ENCODE results near the gene BARX2.
"Not testable (repeated sequence)": the region's sequence is repeated elsewhere in the genome, so short reads cannot be mapped to it uniquely, and the experiment has no call there.

The BARX2 gene, protein sequence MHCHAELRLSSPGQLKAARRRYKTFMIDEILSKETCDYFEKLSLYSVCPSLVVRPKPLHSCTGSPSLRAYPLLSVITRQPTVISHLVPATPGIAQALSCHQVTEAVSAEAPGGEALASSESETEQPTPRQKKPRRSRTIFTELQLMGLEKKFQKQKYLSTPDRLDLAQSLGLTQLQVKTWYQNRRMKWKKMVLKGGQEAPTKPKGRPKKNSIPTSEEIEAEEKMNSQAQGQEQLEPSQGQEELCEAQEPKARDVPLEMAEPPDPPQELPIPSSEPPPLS

DNA sequence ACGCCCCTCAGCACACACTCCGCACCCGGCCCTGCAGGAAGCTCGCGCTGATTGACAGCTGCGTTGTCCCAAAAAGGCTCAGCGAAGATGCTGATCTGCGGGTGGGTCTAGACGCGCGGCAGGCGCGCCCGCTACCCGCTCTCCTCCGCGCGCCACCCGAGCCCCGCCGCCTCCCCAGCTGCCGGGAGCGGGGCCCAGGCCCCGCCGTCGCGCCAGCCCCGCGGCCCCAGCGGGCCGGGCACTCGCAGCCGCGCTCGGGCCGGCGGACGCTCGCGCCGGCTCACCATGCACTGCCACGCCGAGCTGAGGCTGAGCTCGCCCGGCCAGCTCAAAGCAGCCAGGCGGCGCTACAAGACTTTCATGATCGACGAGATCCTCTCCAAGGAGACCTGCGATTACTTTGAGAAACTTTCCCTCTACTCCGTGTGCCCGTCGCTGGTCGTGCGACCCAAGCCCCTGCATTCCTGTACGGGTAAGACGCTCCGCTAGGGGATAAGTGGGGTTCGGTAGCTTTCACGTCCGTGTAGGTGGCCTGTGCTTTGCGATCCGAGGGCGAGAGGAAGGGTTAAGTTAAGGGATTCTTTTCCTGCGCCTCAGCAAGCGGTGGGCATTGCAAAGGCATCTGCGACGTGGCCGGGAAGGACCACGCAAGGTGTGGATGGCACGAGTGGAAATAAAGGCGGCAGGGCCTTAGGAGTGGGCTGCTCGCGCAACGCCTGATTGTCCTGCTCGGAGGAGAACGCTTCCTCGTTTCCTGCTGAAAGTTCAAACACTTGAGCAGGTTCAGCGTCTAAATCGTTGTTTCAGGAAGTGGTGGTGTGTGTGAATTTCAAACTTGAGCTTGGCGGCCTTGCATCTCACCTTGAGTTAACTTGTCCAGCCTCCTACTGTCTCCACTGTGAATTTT is at the start of gene BARX2:
TSS of gene BARX2 (plus strand) at position 98 of the 907 bp plus-strand sequence. CDS start at position 286, 188 bp downstream.
- no peak for DNase-seq

DNA sequence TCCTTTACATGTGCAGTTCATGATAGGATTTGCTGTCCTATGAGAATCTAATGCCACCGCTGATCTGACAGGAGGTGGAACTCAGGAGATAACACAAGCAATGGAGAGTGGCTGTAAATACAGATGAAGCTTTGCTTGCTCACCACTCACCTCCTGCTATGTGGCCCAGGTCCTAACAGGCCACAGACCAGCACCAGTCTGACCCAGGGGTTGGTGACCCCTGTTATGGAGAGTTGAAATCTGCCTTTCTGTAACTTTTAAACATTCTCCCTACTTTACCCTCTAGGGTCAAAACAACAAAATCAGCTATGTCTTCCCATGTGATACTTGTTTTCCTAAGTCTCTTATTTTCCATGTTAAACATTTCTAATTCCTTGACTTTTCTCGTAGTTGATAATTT is 48.7 kb upstream of the BARX2 start:
- no peak for DNase-seq

DNA sequence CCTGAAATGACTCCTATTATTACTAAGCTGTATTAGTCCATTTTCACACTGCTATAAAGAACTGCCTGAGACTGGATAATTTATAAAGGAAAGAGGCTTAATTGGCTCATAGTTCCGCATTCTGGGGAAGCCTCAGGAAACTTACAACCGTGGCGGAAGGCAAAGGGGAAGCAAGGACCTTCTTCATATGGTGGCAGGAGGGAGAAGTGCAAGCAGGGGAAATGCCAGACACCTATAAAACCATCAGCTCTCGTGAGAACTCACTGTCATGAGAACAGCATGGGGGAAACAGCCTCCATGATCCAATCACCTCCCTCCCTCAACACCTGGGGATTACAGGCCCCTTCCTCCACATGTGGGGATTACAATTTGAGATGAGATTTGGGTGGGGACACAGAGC is 47.9 kb upstream of the BARX2 start:
- DNase-seq = not testable (repeated sequence)

DNA sequence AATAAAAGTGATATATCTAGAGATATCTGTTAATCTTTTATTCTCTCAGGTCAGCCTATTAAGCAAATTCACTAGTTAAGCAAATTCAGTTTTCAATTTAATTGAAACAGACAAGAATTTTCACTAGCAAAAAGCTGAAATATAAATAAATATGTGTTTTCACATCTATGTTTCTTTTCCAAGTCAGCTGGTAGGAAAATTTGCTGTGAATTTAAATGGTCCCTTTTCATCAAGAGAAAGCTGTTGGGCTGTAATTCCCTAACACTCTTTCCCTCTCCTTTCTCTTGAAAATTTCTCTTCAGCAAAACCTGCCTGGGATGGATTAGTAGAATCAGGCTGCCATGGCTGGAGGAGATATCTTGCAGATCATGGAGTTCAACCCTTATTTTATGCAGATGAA is 46.9 kb upstream of the BARX2 start:
- DNase-seq = no peak

DNA sequence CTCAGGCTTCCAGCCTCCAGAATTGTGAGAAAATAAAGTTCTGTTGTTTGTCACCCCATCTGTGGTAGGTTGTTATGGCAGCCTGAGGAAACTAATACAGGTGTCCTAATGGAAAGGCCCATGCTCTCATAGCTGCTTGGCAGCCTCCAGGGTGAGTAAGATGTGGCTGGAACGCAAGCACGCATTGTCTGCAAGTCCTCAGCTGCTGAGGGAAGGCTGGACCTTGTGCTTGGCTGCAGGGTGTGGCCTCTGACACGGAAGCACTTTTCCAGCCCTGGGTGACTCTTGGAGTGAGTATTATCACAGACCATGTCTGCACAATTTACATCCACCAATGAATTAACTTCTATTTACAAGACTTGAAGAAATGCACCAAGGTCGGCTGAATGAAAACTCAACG is 44.4 kb upstream of the BARX2 start:
- no peak for DNase-seq

DNA sequence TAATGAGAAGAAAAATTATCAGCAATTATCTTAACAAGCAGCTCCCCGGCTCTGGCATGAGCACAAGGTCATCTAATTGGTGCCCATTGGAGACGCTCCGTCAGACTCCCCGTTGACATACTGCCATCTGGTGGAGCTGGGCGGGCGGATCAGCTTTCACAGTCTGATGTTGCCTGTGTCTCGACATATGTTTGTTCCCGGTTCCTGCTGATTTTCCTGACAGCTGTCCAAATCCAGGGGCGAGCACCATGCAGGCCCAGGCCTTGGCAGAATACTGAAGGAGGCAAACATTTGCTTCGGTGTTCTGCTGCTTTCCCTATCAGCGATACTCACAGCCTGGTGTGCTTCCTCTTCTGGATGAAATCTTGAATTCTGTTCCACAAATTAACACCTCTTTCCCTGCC is 43.8 kb upstream of the BARX2 start:
- DNase-seq = peak; percentile 68

DNA sequence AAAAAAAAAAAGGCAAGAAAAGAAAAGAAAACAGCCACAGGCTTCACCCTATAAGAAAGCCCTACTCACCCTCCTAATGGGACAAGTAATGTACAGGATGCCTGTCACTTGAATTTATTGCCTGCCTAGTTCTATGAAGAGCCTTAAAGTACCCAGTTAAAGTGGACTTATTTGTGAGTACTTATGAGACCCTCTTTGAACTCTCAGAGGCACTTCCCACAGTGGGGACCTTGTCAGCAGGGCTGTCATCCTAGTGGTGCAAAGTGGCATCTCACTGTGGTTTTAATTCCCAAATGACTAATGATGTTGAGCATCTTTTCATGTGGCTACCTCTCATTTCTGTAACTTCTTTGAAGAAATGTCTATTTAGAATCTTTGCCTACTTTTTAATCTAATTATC is 41.8 kb upstream of the BARX2 start:
- no peak for DNase-seq

DNA sequence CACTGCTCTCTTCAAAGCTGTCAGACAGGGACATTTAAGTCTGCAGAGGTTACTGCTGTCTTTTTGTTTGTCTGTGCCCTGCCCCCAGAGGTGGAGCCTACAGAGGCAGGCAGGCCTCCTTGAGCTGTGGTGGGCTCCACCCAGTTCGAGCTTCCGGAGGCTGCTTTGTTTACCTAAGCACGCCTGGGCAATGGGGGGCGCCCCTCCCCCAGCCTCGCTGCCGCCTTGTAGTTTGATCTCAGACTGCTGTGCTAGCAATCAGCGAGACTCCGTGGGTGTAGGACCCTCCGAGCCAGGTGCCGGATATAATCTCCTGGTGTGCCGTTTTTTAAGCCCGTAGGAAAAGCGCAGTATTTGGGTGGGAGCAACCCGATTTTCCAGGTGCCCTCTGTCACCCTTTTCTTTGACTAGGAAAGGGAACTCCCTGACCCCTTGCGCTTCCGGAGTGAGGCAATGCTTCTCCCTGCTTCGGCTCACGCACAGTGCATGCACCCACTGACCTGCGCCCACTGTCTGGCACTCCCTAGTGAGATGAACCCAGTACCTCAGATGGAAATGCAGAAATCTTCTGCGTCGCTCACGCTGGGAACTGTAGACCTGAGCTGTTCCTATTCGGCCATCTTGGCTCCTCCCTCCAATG is 31.2 kb upstream of the BARX2 start:
- peak; percentile 51 for DNase-seq

DNA sequence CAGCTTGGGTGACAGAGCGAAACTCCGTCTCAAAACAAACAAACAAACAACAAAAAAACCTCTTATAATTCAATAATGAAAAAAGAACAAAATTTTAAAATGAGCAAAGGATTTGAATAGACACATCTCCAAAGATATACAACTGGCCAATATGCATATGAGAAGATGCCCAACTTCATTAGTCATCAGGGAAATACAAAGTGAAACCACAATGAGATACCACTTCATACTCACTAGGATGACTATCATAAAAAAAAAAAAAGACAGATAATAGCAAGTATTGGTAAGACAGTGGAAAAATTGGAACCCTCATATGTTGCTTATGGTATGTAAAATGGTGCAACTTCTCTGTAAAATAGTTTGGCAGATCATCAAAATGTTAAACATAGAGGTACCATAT is 28.7 kb upstream of the BARX2 start:
- DNase-seq = no peak

DNA sequence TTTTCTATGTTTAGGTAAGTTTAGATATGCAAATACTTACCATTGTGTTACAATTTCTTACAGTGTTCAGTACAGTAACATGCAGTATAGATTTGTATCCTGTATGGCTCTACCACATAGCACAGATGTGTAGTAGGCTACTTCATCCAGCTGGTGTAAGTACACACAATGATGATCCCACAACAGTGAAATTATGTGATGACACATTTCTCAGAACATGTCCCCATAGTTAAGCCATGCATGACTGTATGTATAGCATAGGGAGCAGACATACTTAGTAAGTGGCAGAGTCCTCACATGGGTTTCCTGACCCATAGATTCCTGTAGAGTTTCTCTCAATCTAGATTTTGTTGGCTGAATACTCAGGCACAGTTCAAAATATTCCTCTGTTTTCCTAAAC is 26.8 kb upstream of the BARX2 start:
- DNase-seq = no peak

DNA sequence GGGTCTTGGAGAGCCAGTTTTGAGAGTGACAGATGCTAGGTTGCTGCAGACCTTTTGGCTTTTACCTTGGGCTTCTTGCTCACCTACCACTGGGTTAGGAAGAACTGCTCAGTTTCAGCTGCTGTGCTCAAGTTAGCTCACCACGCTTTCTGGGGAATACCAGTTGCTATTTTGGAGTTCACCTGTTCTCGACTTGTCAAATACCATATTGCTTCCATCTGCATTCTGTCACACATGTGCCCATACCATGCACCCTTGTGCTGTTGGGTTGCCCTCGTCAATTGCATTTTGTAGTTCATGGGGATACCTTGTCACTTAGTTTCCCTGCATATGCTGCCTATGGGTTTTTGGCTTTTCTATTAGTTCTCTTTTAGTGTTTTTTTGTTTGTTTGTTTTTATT is 23.0 kb upstream of the BARX2 start:
- no peak for DNase-seq

DNA sequence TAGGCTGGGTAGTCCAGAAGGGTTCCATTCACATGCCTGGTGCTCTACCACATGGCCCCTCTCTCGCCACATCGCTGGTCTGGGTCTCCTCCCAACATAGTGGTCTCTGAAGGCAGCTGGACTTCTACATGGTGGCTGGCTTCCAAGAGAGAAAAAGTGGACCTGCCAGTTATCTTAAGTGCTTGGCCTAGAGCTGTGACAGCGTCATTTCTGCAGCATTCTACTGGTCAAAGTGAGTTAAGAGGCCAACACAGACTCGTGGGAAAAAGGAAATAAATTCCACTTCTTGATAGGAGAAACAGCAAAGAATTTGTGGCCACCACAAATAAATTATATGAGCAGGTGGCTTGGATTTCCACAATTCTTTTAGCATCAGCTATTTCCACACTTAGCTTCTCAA is 21.0 kb upstream of the BARX2 start:
- no peak for DNase-seq

DNA sequence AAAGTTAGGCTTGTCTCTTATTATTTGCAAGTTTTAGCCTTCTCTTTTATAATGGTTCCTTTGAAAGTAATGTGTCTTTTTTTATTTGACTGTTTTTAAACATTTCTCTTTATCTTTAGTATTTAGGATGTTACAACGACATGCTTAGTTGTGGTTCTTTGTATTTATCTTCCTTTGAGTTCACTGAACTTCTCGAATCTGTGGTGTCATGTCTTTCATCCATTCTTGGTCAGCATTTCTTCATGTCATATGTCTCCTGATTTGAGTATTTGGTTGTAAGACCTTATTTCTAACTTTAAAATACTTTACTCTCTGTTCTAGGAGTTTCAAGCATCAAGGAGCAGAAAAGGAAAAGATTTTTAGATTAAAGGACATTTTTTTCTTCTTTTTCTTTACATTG is 15.9 kb upstream of the BARX2 start:
- no peak for DNase-seq

DNA sequence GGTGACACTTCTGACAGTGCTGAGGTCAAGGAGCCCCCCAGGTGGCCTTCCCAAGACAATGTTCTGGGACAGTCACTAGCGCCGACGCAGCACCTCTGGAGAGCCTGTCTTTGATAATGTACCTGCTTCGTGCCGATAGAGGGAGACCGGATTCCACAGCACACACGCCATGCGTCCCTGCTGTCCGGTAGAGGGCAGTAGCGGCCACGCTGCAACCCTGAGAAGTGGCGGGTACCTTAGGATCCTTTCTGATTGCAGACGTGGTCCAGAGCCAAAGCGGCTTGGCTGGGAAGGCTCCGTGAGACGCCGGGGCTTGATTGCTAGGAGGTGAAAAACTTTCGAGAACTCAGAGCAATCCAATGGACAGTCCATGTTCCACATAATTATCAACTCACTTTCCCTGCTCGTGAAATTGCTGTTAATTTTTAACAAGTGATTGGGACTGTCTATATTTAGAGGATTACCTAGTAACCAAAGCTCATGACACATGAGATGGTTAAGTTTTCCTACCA is 11.4 kb upstream of the BARX2 start:
- DNase-seq = peak; percentile 74

DNA sequence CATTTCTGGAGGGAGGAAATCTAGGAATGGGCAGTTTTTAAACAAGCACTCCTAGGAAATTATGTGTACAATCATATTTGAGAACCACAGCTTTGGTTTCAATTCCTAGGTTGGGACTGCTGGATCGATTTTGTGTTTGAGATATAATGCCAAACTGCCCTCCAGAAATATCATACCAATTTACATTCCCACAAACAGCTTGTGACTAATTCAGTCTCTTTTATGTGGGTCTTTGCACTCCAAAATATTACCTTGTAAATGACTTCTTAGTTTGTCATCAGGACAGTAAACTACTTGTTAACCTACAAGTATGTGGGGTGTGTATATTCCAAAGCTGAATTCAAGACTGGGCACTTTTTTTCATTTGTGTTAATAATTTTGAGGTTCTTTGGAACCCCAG is 9.8 kb upstream of the BARX2 start:
- no peak for DNase-seq

DNA sequence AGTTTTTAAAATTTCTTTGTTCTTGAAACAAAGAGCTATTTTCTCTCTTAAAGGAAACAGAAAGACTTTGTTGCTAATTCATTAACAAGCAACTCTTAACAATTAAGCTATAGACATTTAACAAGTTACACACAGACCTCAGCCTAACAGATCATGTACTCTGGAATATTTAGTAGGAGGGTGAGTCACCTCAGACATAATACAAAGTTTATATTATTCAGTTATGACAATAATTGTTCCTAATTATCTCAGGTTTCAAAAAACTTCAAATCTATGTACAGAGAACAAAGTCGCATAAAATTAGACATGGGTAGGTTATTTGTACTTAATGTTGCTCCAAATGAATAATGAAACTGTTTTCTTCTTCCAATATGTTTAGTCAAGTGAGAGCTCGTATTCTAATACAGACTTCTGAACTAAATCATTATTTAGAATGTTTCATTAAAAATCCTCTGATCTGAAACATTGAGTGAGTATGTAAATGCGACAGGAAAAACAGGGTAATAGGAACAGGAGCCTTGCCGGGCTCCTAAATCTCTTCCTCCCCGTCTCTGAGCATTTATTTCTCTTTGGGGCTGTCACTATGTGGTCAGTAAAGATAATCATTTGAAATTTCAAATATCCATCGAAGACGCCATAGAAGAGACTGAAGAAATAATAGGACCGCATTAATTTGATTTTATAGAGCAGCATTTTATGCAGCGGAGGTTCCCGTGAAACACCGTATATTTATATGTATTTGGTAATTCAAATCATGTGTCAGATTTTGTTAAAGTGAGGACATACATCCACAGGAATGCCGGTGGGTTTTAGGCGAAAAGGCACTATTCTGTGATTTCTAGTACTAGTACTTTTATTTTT is 8.7 kb upstream of the BARX2 start:
- DNase-seq = no peak

DNA sequence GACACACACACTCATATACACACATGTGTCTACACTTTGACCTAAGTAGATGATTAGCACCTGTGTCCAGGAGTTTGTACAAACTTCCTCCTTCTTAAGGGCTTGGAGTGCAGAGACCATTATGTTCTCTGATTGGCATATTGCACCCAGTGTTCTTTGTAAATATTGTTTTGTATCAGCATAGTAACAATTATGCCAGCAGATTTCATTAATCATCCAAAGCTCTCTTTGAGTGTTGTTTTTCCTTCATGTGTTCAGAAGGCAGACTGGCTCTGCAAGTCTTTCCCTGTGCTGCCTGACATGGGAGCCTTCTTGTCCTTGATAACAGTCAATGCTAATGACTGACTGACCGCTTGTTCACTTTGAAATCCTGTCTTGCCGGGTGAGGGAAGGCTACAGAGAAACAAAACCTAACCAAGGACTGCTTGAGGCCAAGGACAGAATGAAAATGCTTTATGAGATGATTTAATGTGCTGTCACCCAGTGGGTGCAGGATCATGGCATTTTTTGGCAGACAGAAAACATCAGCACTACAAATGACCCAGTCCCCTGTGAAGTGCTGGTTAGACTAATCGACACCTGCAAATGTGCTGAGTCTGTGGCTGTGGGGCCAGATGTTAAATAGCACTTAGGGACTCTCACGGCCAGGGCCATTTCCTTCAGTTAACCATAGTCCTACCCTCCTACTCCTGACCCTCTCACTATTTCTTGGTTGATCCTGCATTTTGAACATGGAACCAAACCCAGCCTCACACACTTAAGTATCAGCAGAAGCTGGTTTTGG is 6.6 kb upstream of the BARX2 start:
- no peak for DNase-seq

DNA sequence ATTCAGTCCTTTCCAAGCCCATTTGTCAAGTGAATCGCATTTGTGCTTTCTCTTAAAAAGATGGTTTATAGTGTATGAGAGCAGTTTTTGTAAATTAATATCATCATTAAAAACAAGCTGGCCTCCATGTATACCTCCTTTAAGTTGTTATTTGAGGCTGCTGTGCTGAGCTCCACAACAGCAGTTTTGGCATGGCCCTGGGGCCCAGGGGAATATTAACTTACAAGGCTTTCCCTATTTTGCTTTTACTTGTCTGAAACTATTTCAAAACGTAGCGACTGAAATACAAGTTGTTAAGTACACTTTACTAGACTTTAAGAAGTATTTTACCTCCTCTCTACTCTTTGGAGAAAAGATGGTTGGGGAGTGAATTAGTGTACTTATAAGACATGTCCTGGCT is 4.9 kb upstream of the BARX2 start:
- DNase-seq = no peak

DNA sequence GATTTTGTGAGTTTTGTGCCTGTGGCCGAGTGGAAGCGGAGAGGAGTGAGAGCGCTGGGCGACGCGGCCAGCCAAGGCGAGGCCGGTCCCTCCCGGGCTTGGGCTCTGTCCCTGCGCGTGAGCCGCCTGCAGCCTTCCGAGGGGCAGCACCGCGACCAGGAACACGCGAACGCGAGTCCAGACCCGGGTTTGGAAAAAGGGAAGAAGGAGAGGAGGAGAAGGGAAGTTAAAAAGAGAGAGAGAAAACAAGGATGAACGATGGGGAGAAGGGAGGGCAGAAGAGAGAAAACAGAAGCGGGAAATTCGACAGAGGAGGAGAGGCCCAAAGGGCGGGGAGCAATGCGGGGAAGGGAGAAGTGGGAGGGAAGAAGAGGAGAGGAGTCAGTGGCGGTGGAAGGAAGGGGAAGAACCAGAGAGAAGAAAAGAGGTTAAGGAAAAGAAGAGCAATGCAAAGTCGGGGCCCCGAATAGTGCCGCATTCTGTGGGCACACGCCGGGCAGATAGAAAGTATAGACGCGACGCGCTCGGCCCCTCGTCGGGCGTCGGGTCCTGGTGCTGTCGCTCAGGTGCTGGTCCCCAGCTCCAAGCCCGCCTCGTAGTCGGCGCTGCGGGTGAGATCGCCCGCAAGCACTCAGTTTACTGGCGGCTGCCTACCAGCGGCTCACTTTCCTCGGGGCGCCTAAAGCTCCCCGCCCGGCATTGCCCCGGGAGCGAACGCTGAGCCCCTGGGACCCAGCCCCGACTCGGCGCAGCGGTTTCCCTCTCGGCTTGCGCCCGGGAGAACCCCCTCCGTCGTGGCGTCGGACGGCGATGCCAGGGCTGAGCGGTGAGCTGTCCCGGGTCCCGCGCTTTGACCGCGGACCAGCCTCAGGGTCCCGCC is 2.8 kb upstream of the BARX2 start:
- DNase-seq = no peak

DNA sequence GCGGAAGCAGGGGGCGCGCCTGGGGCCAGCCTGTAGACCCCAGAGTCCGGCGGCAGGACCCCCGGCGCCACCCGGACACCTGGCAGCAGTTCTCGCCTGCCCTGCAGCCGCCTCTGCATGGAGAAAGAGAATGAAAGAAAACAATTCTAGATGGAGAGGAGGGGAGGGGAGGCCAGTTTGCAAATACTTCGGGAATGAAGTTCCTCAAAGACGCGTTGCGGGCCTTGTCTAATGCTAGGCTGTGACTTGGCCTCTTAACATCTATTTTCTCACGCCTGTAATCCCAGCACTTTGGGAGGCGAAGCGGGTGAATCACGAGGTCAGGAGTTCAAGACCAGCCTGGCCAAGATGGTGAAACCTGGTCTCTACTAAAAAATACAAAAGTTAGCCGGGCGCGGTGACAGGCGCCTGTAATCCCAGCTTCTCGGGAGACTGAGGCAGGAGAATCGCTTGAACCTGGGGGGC is 2.1 kb upstream of the BARX2 start:
- no peak for DNase-seq

Measured in activated T-cell treated with anti-CD3 and anti-CD28 coated beads, Interleukin-2, amount 50 U/mL, for 1 hour (primary cell).